Measurements from ENCODE around the gene CBY2.

DNA sequence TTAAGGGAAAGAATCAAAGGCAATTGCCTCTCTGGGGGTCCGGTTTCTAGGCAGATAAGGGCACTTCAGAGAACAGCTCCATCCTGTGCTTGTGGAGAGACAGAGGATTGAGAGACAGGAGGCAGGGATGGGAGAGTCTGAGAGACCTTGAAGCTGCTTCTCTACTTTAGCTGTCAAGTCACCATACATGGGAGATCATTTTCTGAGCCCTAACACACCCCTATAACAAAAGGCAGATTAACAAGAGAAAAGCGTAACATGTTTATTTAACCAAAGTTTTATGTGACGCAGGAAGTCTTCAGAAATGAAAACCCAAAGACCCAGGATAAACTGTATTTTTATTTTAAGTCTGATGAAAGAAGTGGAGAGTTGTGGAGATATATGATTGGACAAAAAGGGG is 48.4 kb downstream of the CBY2 start:
- TF ChIP-seq, protein P1, sequence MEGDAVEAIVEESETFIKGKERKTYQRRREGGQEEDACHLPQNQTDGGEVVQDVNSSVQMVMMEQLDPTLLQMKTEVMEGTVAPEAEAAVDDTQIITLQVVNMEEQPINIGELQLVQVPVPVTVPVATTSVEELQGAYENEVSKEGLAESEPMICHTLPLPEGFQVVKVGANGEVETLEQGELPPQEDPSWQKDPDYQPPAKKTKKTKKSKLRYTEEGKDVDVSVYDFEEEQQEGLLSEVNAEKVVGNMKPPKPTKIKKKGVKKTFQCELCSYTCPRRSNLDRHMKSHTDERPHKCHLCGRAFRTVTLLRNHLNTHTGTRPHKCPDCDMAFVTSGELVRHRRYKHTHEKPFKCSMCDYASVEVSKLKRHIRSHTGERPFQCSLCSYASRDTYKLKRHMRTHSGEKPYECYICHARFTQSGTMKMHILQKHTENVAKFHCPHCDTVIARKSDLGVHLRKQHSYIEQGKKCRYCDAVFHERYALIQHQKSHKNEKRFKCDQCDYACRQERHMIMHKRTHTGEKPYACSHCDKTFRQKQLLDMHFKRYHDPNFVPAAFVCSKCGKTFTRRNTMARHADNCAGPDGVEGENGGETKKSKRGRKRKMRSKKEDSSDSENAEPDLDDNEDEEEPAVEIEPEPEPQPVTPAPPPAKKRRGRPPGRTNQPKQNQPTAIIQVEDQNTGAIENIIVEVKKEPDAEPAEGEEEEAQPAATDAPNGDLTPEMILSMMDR (IDR thresholded peaks at IDR 0.05 in 8 of 11, conservative IDR thresholded peaks at IDR 0.05 in 3 of 11) = no peak
- no peak for TF ChIP-seq POLR2A (IDR thresholded peaks at IDR 0.05)

Measured in spleen (tissue), 7 donors.